NCI-H1092 (cell line): ENCODE data around the gene PCYOX1L.

Experiments
- DNase-seq: peaks from one replicate; lab custom pipeline; 2025; lab: John Stamatoyannopoulos, UW

The PCYOX1L gene

DNA sequence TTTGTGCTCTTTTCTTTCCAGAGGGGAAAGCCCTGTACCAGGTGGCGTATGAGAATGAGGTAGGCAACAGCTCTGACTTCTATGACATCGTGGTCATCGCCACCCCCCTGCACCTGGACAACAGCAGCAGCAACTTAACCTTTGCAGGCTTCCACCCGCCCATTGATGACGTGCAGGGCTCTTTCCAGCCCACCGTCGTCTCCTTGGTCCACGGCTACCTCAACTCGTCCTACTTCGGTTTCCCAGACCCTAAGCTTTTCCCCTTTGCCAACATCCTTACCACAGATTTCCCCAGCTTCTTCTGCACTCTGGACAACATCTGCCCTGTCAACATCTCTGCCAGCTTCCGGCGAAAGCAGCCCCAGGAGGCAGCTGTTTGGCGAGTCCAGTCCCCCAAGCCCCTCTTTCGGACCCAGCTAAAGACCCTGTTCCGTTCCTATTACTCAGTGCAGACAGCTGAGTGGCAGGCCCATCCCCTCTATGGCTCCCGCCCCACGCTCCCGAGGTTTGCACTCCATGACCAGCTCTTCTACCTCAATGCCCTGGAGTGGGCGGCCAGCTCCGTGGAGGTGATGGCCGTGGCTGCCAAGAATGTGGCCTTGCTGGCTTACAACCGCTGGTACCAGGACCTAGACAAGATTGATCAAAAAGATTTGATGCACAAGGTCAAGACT is 10.3 kb downstream of the PCYOX1L start:
- DNase-seq: no peak

DNA sequence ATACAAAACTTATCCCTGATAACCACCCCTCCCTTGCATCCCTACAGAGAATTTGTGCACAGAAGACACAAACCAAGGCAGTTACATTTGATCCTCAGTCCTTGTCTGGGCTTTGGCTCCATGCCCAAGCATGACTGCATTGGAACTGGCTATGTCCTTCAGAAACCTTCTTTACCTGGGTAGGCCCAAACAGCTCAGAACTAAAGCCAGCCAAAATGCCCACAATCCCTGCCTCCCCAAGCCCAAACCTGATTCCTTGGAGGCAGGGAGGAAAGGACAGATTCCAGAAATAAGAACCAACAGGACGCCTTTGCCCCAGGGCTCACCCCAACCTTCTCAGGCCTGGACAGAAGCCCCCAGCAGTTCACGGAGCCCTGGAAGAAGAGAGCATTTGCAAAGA is 13.0 kb downstream of the PCYOX1L start:
- DNase-seq: no peak

- peak; percentile 13 for DNase-seq
Observed at GRCh38 chr5:149371296-149371962, 13.6 kb downstream of the PCYOX1L start.

GRCh38 chr5:149372076-149372795 is 14.4 kb downstream of the PCYOX1L start:
- no peak for DNase-seq

- no peak for DNase-seq
Observed at GRCh38 chr5:149372932-149373331, 15.1 kb downstream of the PCYOX1L start.

GRCh38 chr5:149374303-149374702 is 16.5 kb downstream of the PCYOX1L start:
- DNase-seq: no peak

- no peak for DNase-seq
Observed at GRCh38 chr5:149374801-149375200, 17.0 kb downstream of the PCYOX1L start.

DNA sequence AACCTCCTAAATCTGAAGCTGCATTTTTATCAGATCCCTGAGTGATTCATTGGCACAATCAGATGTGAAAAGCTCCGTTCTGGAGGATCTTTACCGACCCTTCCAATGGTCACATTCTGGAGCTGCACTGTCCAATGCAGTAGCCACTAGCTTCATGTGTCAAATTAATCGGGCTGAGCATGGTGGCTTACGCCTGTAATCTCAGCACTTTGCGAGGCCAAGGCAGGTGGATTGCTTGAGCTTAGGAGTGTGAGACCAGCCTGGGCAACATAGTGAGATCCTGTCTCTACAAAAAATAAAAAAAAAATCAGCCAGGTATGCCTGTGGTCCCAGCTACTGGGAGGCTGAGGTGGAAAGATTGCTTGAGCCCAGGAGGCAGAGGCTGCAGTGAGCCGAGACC is 17.6 kb downstream of the PCYOX1L start:
- DNase-seq: no peak

GRCh38 chr5:149376104-149376503 is 18.3 kb downstream of the PCYOX1L start:
- no peak for DNase-seq

- DNase-seq: no peak
Observed at GRCh38 chr5:149376711-149377447, 19.0 kb downstream of the PCYOX1L start.

GRCh38 chr5:149378241-149378820 is 20.5 kb downstream of the PCYOX1L start:
- no peak for DNase-seq

GRCh38 chr5:149379177-149379761 is 21.4 kb downstream of the PCYOX1L start, which contains the start of gene IL17B:
Gene IL17B (minus strand): TSS chr5:149379292. CDS start chr5:149379225, 67 bp downstream.
- no peak for DNase-seq

- DNase-seq: no peak
Observed at GRCh38 chr5:149379818-149380374, 22.1 kb downstream of the PCYOX1L start.

- no peak for DNase-seq
Observed at GRCh38 chr5:149380466-149381121, 22.7 kb downstream of the PCYOX1L start.

DNA sequence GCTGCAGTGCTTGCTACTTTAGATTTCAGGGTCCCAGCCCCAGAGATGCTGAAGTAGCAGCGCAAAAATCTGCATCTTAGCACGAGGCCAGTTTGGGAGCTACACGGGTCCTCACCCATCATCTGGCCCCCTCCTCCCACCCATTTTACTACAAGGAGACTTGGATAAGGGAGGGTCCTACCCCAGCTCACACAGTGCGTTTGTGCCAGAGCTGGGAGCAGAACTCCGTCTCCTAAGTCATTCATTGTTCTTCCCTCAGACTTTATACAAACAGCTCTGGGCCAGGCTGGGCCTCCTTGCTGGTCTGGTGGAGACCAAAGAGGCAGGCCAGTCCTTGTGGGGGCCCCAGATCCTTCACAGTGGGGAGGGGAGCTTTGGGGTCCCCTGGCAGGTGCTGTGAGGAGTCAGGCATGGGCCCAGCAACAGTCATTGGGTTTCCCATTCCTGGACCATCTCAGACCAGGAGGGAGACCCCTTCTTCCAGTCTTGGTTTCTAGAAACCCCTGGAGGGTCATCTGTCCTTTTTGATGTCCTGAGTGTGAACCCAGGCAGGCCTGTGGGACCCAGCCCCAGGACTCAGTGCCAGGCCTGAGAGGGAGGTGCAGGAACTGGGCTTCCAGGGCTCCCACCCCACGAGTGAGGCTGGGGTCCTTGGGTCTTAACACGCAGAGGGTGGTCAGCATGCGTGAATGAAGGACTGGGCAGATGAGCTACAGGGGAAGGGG is 23.6 kb downstream of the PCYOX1L start:
- no peak for DNase-seq

DNA sequence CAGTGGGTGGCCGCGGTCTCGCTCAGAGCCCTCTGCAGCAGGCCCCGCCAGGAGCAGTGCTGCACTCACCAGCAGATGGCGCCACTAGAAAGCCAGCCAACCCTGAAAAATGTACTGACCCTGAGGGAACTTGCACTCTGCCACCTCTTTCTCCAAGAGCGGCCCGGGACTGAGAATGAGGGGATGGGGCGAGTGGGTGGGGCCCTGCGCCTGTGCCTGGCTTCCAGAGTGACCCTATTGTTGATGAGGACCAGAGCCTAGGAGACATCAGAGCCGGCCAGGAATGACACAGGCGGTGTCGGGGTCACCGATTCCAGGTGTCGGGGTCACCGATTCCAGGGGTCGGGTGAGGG is 24.1 kb downstream of the PCYOX1L start:
- peak; percentile 46 for DNase-seq

- no peak for DNase-seq
Observed at GRCh38 chr5:149382517-149383220, 24.8 kb downstream of the PCYOX1L start.

GRCh38 chr5:149383399-149383798 is 25.6 kb downstream of the PCYOX1L start:
- DNase-seq: no peak

DNA sequence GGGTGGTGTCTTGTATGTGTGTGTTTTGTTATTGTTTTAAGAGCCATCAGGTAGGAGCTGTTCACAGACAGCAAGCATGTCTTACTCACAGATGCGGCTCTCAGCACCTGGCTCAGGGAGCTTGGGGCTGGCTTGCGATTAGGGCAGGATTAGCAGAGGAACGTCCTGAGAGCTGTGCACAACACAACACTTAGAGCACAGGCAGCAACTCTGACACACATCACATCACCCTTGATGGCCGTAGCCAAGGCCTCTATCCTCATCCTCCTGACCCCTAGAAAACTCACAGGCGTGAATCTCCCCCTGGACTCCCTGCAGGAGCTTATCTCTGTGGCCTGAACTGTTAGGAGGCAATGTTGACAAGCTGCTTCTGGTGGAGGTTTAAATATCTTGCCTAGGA is 28.3 kb downstream of the PCYOX1L start:
- DNase-seq: no peak
